A549 (cell line): Measurements from ENCODE around the gene ASF1B. TPM values are rescaled to one million over a fixed set of nuclear protein-coding genes. Genes with fewer than 3 reads are reported as not detected.
A peak's percentile ranks its signal among the peaks of the same experiment; 100 is the strongest.
"Not testable (repeated sequence)": the region's sequence is repeated elsewhere in the genome, so short reads cannot be mapped to it uniquely, and the experiment has no call there.

ENCODE experiments used
- ATAC-seq, 2 experiments: fragments of 200-7000 bp in 1 of 2; fragments of >200 bp in 1 of 2; cut with Nextera tagmentation in 1 of 2; cut with Tn5 transposase in 1 of 2; 3 replicates each; pipeline versions ENCODE4 v1.8.0 to v1.9.1; 2018 to 2020; ENCODE audit warnings: mild to moderate bottlenecking in 1 of 2, moderate library complexity in 1 of 2
- CTCF ChIA-PET: fragments of 300-600 bp; sonication (Branson Sonifier 250); formaldehyde crosslinking; extraction: SDS; loops from one replicate; lab custom pipeline; 2021; ENCODE audit warnings: antibody characterized with exemption, inconsistent platforms; lab: Yijun Ruan, JAX
- POLR2A ChIA-PET: fragments of 350-600 bp; formaldehyde crosslinking; extraction: SDS; loops from one replicate; lab custom pipeline; 2021; ENCODE audit warnings: antibody characterized with exemption, inconsistent platforms; lab: Yijun Ruan, JAX
- DNase-seq, 2 experiments: peaks; one replicate each; pipeline versions ENCODE4 v3.0.0 to v3.0.0-alpha.2; 2011 to 2016; ENCODE audit warnings: low read depth in 1 of 2, low spot score in 1 of 2
- FAIRE-seq: peaks from 2 replicates; lab custom pipeline; 2011; peaks lifted over from hg19 to GRCh38; lab: Jason Lieb, UNC
- H3K27ac ChIP-seq, 2 experiments: fragments of >200 bp; sonication (Bioruptor Twin); formaldehyde crosslinking; 3 replicates each; pipeline ENCODE4 v1.5.1; 2016 to 2017
- H3K4me1 ChIP-seq: fragments of >200 bp; sonication (Bioruptor Twin); formaldehyde crosslinking; 3 replicates; pipeline ENCODE4 v1.6.1; 2016
- H3K4me2 ChIP-seq: fragments of >200 bp; sonication (Bioruptor Twin); formaldehyde crosslinking; 3 replicates; pipeline ENCODE4 v1.6.1; 2016
- H3K4me3 ChIP-seq: fragments of >200 bp; sonication (Bioruptor Twin); formaldehyde crosslinking; 3 replicates; pipeline ENCODE4 v1.5.1; 2016
- H3K9me3 ChIP-seq: fragments of >200 bp; sonication (Bioruptor Twin); formaldehyde crosslinking; 3 replicates; pipeline ENCODE4 v1.6.1; 2016
- BCL3 ChIP-seq: fragments of >200 bp; sonication (Bioruptor Twin); formaldehyde crosslinking; IDR thresholded peaks from 3 replicates; pipeline ENCODE4 v1.6.1; 2016
- BHLHE40 ChIP-seq: IDR thresholded peaks from 2 replicates; pipeline ENCODE4 v1.6.1; 2012; ENCODE audit warnings: low read depth, low read length, inconsistent platforms
- CBX2 ChIP-seq: fragments of 200-600 bp; sonication (generic); IDR thresholded peaks from 2 replicates; pipeline ENCODE4 v1.6.1; 2016; ENCODE audit warnings: low read depth, mild to moderate bottlenecking, borderline replicate concordance
- CBX8 ChIP-seq: fragments of 200-600 bp; sonication (generic); IDR thresholded peaks from 2 replicates; pipeline ENCODE4 v1.6.1; 2016
- CHD2 ChIP-seq: fragments of 150-350 bp; IDR thresholded peaks from 2 replicates; pipeline ENCODE4 v1.6.1; 2014; ENCODE audit warnings: low read length; ENCODE audit not compliant: partially characterized antibody
- CTCF ChIP-seq: fragments of >200 bp; sonication (Bioruptor Twin); formaldehyde crosslinking; IDR thresholded peaks from 3 replicates; pipeline ENCODE4 v1.5.1; 2016
- EHF ChIP-seq: fragments of 250-450 bp; sonication (Bioruptor Pico); IDR thresholded peaks from 2 replicates; pipeline ENCODE4 v1.5.0; 2020; ENCODE audit warnings: mild to moderate bottlenecking
- ELK1 ChIP-seq: fragments of 150-350 bp; IDR thresholded peaks from 2 replicates; pipeline ENCODE4 v1.6.1; 2014; ENCODE audit warnings: low read depth, mild to moderate bottlenecking, low read length
- FOSB ChIP-seq: fragments of 250-450 bp; sonication (Bioruptor Pico); IDR thresholded peaks from 2 replicates; pipeline ENCODE4 v1.5.0; 2020; ENCODE audit warnings: mild to moderate bottlenecking, moderate library complexity
- HDAC2 ChIP-seq: fragments of 200-600 bp; sonication (generic); IDR thresholded peaks from 2 replicates; pipeline ENCODE4 v1.6.1; 2016
- HEYL ChIP-seq: fragments of 250-450 bp; sonication (Bioruptor Pico); IDR thresholded peaks from 2 replicates; pipeline ENCODE4 v1.8.0; 2021; ENCODE audit warnings: mild to moderate bottlenecking, moderate library complexity
- HMGXB4 ChIP-seq: fragments of 250-450 bp; sonication (Bioruptor Pico); IDR thresholded peaks from 2 replicates; pipeline ENCODE4 v1.5.0; 2021; ENCODE audit warnings: mild to moderate bottlenecking, moderate library complexity, borderline replicate concordance
- HOXA7 ChIP-seq: fragments of 250-450 bp; sonication (Bioruptor Pico); IDR thresholded peaks from 2 replicates; pipeline ENCODE4 v1.5.0; 2020; ENCODE audit warnings: mild to moderate bottlenecking, moderate library complexity
- JUN ChIP-seq, 2 experiments: fragments of >200 bp; sonication (Bioruptor Twin); formaldehyde crosslinking; IDR thresholded peaks; 2 replicates in 1 of 2; 3 replicates in 1 of 2; pipeline ENCODE4 v1.6.1; 2016 to 2017
- KDM1A ChIP-seq: fragments of 200-600 bp; sonication (generic); IDR thresholded peaks from 2 replicates; pipeline ENCODE4 v1.6.1; 2016; ENCODE audit warnings: low read depth, mild to moderate bottlenecking
- NFE2L2 ChIP-seq: fragments of 150-350 bp; conservative IDR thresholded peaks from 2 replicates; pipeline ENCODE4 v1.6.1; 2014; ENCODE audit warnings: low read length
- NR3C1 ChIP-seq: fragments of >200 bp; sonication (Bioruptor Twin); formaldehyde crosslinking; IDR thresholded peaks from 3 replicates; pipeline ENCODE4 v1.6.1; 2017
- POLR2A ChIP-seq: IDR thresholded peaks from 2 replicates; pipeline ENCODE4 v1.6.1; 2012; ENCODE audit warnings: mild to moderate bottlenecking, low read length
- RAD21 ChIP-seq, 2 experiments: fragments of >200 bp in 1 of 2; sonication (Bioruptor Twin) in 1 of 2; formaldehyde crosslinking in 1 of 2; IDR thresholded peaks in 1 of 2; conservative IDR thresholded peaks in 1 of 2; 2 replicates in 1 of 2; 3 replicates in 1 of 2; pipeline ENCODE4 v1.6.1; 2012 to 2018; ENCODE audit warnings: inconsistent platforms in 1 of 2
- RCOR1 ChIP-seq: fragments of 150-350 bp; IDR thresholded peaks from 2 replicates; pipeline ENCODE4 v1.6.1; 2014; ENCODE audit warnings: antibody characterized with exemption, low read length, low read depth
- RNF2 ChIP-seq: fragments of 200-600 bp; sonication (generic); IDR thresholded peaks from 2 replicates; pipeline ENCODE4 v1.6.1; 2016; ENCODE audit warnings: low read depth, mild to moderate bottlenecking, antibody characterized with exemption, moderate library complexity, borderline replicate concordance
- SMC3 ChIP-seq: fragments of >200 bp; sonication (Bioruptor Twin); formaldehyde crosslinking; IDR thresholded peaks from 3 replicates; pipeline ENCODE4 v1.6.1; 2018; ENCODE audit warnings: inconsistent platforms
- ZFP36 ChIP-seq: fragments of 450-650 bp; IDR thresholded peaks from 2 replicates; pipeline ENCODE4 v1.6.1; 2014; ENCODE audit warnings: borderline replicate concordance; ENCODE audit not compliant: partially characterized antibody
- ZSCAN20 ChIP-seq: fragments of 250-450 bp; sonication (Bioruptor Pico); IDR thresholded peaks from 2 replicates; pipeline ENCODE4 v1.8.0; 2022; ENCODE audit warnings: mild to moderate bottlenecking, moderate library complexity
- WGBS: methylation state at CpG from one replicate; pipeline ENCODE4 v1.1.6; 2017; ENCODE audit errors: missing lambda C conversion rate; 5-methylcytosine and 5-hydroxymethylcytosine counted together
- polyA plus RNA-seq, 4 experiments: library from polyadenylated mRNA; depleted of rRNA in 3 of 4; stranded (reverse); fragments of >200 nt; fragmentation: RNase III in 1 of 4; extraction: RNeasy Plus Mini Kit Qiagen cat#74134 plus additional on column Dnase treatment in 1 of 4; gene quantifications; 2 replicates in 3 of 4; 3 replicates in 1 of 4; pipeline ENCODE4 v1.2.3, GENCODE V29; 2011 to 2017

The ASF1B gene
- polyA plus RNA-seq, 2 of the 4 experiments (the other 2 are of a cell fraction), result 12.1 to 46.2 TPM

- no peak overlapping the region for H3K4me3 ChIP-seq
- peak overlapping the region in 1 of 2 experiments; percentile 57; a peak in 2 of 6 replicates for H3K27ac ChIP-seq
- FAIRE-seq, result no peak
- ChIA-PET POLR2A (interaction anchor here (1.2 kb wide), 1 partner anchor 11 kb away, joined by 4 read pairs; the partner anchor contains the start of gene ASF1B), CTCF (interaction anchor here (0.6 to 4.2 kb wide), 15 partner anchors 9 to 344 kb away, joined by 3 to 20 read pairs (median 4); partner anchors contain the start of gene ASF1B)
- TF ChIP-seq CBX2 (no peak), SMC3 (peak; percentile 40; the same call in 2 of the 3 replicates), CTCF (peak; percentile 49; the same call in 2 of the 3 replicates), RAD21 (conservative IDR thresholded peaks at IDR 0.05 in 1 of 2, IDR thresholded peaks at IDR 0.05 in 1 of 2) (peak; percentile 53 to 58)
- H3K4me1 ChIP-seq, result no peaks in the 10 kb centered on the region
- H3K4me2 ChIP-seq, result no peak overlapping the region
- no peaks in the 10 kb centered on the region for H3K9me3 ChIP-seq
- WGBS, result 66% methylated on average over 14 of the region's 20 CpGs
- ATAC-seq, result peak; percentile 86 to 95
- peak; percentile 45 to 73 for DNase-seq
Observed at GRCh38 chr19:14147797-14148605, 11.6 kb upstream of the ASF1B start.

GRCh38 chr19:14146789-14147216 lies 10.4 kb upstream of the ASF1B start:
- CTCF ChIA-PET, result interaction anchor here (1.2 to 4.2 kb wide), 5 partner anchors 8 to 202 kb away, joined by 3 to 20 read pairs (median 11); partner anchors contain the start of gene ASF1B
- 73% methylated on average over 7 of the region's 7 CpGs for WGBS
- H3K27ac ChIP-seq, result no peak overlapping the region
- no peak overlapping the region for H3K4me2 ChIP-seq
- ATAC-seq, result no peak
- TF ChIP-seq BHLHE40 (no peak), EHF (CRISPR knock-in tag) (no peak), ZSCAN20 (no peak), KDM1A (no peak), RCOR1 (no peak), ELK1 (no peak), HEYL (CRISPR knock-in tag) (no peak)
- no peaks in the 10 kb centered on the region for H3K4me1 ChIP-seq
- no peak for DNase-seq
- FAIRE-seq, result no peak
- H3K9me3 ChIP-seq, result no peaks in the 10 kb centered on the region
- POLR2A ChIA-PET, result no interaction called here
- no peak overlapping the region for H3K4me3 ChIP-seq

- H3K27ac ChIP-seq, POLR2A ChIA-PET, ATAC-seq, H3K4me2 ChIP-seq, H3K4me1 ChIP-seq, H3K9me3 ChIP-seq, DNase-seq, FAIRE-seq, H3K4me3 ChIP-seq: not testable (repeated sequence)
- 87% methylated on average over 10 of the region's 10 CpGs for WGBS
- CTCF ChIA-PET, result interaction anchor here (1.0 to 4.2 kb wide), 4 partner anchors 10 to 202 kb away, joined by 3 to 20 read pairs (median 14); partner anchors contain the start of gene ASF1B
Observed at GRCh38 chr19:14146169-14146568, 9.8 kb upstream of the ASF1B start.

GRCh38 chr19:14145381-14145780 lies 9.0 kb upstream of the ASF1B start:
- Histone ChIP-seq H3K4me2 (no peak overlapping the region), H3K27ac (no peak overlapping the region), H3K4me3 (no peak overlapping the region), H3K9me3 (no peaks in the 10 kb centered on the region), H3K4me1 (no peaks in the 10 kb centered on the region)
- ChIA-PET CTCF (interaction anchor here (0.6 to 4.2 kb wide), 5 partner anchors 9 to 203 kb away, joined by 3 to 20 read pairs (median 4); partner anchors contain the start of gene ASF1B), POLR2A (no interaction called here)
- WGBS, result 84% methylated on average over 6 of the region's 6 CpGs
- no peak for FAIRE-seq
- no peak for DNase-seq
- ATAC-seq, result no peak
- TF ChIP-seq FOSB (CRISPR knock-in tag) (no peak), HOXA7 (CRISPR knock-in tag) (no peak), ZFP36 (no peak), CBX8 (no peak), RCOR1 (no peak), ZSCAN20 (no peak), HDAC2 (no peak), POLR2A (no peak), NR3C1 (no peak), CHD2 (no peak), JUN (IDR thresholded peaks at IDR 0.05) (no peak), BCL3 (no peak), NFE2L2 (no peak), RNF2 (no peak), HMGXB4 (CRISPR knock-in tag) (no peak)
